NCI-H1694 (cell line): ENCODE data around the gene PTGES.
"Not testable (repeated sequence)": the region's sequence is repeated elsewhere in the genome, so short reads cannot be mapped to it uniquely, and the experiment has no call there.

Experiments
- DNase-seq: peaks from one replicate; lab custom pipeline; 2025; lab: John Stamatoyannopoulos, UW

The PTGES gene

DNA sequence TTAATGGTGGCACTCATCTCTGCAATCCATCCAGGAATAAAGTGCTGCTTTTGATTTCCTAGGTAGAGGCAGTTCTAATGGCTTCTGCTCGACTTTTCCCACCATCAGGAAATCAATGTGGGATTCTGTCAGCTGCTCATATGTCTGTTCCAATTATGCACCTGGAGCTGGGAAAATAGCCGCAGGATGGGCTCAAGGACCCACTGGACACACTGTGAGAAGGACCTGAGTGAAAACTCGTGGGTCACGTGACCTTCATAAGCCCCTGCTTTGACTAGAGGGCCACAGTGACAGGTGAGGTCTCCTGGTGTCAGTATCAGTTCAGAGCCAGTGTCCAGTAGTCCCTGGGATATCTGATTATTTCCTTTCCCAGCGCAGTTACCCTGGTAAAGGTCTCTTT is 17.9 kb upstream of the PTGES start:
- no peak for DNase-seq

- no peak for DNase-seq
Measured at GRCh38 chr9:129769669-129770068, 16.8 kb upstream of the PTGES start.

DNA sequence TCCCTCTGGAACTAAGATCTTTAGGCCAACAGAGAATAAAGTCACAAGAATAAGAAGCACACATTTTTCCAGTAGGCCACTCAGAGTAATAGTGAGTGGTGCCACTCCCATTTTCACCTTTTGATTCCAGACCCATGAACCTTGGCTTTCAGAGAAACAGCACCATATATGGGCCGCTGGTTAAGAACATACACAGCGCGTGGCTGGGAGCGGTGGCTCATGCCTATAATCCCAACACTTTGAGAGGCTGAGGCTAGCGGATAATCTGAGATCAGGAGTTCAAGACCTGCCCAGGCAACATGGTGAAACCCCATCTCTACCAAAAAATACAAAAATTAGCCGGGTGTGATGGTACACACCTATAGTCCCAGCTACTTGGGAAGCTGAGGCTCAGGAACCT is 15.6 kb upstream of the PTGES start:
- no peak for DNase-seq

DNA sequence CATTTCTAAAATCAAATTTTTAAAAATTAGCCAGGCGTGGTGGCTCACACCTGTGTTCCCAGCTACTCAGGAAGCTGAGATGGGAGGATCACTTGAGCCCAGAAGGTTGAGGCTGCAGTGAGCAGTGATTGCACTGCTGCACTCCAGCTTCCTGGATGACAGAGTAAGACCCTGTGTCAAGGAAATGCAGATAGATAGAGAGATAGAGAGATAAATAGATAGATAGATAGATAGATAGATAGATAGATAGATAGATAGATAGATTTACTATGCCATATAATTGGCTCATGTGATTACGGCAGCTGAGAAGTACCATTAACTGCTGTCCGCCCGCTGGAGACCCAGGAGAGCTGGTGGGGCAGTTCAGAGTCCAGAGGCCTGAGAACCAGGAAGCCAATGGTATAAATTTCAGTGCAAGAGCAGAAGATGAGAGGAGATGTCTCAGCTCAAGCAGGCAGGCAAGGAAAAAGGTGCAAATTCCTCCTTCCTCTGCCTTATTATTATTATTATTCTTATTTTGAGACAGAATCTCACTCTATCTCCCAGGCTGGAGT is 13.0 kb upstream of the PTGES start:
- no peak for DNase-seq

DNA sequence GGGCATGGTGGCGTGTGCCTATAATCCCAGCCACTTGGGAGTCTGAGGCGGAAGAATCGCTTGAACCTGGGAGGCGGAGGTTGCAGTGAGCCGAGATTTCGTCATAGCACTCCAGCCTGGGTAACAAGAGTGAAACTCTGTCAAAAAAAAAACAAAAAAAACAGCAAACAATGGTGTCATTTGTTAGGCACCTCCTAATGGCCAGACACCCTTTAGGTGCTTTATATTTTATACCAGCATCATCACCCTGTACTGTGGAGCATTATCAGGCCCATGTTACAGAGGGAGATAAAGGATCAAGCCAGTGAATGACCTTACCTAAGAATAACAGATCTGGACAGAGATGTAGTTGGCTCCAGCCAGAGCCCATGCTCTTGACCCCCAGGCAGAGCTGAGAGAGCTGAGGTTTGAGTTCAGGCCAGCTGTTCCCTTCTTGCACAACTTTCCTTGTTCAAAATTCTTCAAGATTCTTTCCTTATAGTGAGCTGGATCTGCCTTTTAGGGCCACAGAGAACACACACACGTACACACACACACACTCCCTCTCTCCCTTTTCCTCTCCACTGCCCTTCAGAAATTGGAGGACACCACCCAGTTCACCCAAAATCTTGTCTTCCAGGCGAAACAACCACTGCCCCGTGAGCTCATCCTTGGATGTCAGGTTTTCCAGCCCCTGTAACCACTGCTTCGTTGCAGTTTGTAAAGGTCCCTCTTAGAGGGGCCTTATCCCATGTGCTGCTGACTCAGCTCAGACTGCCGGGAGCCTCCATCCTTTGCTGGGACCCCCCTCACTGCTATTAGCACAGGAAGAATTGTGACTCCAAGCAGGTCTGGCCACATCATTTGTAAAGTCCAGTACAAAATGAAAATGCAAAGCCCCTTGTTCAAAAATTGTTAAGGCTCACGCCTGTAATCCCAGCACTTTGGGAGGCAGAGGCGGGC is 10.4 kb upstream of the PTGES start:
- no peak for DNase-seq

DNA sequence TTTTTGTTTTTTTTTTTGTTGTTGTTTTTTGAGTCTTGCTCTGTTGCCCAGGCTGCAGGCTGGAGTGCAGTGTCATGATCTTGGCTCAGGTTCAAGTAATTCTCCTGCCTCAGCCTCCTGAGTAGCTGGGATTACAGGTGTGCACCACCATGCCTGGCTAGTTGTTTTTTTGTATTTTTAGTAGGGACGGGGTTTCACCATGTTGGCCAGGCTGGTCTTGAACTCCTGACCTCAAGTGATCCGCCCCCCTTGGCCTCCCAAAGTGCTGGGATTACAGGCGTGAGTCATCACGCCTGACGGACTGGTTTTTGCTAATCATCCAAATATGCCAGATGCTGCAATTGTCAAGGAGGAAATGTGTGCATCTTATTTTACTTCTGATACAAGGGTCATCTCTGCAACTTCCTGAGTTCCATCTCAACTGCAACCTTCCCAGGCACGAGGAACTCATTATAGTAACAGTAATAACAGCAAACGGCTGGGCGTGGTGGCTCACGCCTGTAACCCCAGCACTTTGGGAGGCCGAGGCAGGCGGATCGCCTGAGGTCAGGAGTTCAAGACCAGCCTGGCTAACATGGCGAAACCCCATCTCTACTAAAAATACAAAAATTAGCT is 9.6 kb upstream of the PTGES start:
- not testable (repeated sequence) for DNase-seq

DNA sequence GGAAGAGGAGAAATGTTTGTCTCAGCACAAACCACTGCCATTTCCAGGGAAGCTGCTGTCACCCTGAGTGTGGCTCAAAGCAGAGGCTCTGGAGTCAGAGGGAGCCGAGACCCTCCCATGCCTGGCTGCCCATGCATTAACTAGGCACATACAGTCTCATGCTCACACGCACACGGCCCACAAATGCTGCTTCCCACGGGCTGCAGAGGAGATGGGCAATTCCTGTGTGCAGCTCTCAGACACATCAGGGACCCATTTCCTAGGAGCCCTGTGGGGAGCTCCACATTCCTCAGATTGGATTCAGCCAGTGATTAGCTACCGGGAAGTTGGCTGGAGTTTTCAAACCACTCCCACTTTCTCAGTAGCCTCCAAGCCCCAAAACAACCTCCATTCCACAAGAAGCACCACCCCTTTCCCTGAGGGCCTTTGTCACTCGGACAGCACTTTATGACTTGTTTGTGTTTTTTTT is 9.1 kb upstream of the PTGES start:
- no peak for DNase-seq

- DNase-seq: no peak
Measured at GRCh38 chr9:129761293-129761900, 8.6 kb upstream of the PTGES start.

GRCh38 chr9:129760784-129761183 is 7.9 kb upstream of the PTGES start:
- not testable (repeated sequence) for DNase-seq

DNA sequence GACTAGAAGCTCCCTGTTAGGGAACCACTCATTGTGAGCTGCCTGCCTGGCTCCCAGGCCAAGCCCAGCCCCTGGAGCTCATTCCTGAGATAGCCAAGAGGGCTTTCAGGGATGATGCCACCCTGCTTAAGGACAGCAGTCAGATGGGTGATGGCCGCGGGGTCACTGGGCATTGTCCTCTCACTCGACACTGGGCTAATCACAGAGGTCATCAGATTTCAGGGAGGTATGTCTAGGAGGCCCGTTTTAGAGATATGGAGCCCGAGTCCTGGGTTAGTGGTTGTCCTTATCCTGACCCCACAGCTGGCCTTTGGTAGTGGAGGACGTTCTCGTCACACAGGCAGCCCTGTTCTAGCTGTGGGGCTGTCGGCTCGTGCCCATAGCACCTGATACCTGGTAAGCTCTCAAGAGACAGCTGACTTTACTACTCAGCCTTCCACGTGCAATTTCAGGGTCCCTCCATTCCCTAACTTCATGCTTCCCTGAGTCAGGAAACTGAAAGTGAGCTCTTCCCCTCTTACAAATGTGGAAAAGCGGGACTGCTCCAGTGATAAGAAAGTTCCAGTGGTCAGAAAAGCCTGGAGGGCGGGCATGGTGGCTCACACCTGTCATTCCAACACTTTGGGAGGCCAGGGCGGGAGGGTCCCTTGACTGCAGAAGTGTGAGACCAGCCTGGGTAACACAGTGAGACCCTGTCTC is 7.1 kb upstream of the PTGES start:
- no peak for DNase-seq

DNA sequence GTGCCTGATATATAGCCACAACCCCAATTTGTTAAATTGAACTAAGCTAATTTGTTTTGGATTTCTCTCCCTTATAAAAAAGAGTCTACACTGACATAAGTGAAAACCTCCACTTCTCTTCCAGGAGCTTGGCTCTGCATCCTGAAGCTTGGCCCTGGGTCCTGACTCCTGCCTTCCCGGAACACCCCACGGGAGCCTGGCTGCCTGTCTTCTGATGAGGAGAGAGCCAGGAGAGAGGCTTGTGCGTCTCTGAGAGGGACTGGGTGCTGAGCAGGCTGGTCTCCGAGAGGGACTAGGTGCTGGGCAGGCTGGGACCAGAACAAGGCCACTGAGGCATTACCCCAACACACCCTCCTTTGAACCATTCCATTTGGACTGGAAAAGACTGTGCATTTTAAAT is 6.5 kb upstream of the PTGES start:
- no peak for DNase-seq

DNA sequence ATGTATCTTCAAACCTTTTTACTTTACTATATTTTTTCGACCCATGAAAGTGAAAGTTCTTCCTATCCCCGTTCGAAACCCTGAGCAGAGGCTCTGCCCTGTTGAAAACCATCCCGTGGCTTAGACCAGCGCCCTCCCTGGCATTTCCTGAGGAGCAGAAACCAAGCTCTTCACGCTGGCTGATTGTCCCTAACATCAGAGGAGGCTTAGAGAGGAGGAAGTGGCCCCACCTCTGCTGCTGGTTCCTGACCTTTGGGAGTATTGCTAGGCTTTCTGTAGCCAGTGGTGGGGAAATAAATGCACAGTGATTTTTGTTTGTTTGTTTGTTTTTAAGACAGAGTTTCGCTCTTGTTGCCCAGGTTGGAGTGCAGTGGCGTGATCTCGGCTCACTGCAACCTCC is 4.2 kb upstream of the PTGES start:
- no peak for DNase-seq

DNA sequence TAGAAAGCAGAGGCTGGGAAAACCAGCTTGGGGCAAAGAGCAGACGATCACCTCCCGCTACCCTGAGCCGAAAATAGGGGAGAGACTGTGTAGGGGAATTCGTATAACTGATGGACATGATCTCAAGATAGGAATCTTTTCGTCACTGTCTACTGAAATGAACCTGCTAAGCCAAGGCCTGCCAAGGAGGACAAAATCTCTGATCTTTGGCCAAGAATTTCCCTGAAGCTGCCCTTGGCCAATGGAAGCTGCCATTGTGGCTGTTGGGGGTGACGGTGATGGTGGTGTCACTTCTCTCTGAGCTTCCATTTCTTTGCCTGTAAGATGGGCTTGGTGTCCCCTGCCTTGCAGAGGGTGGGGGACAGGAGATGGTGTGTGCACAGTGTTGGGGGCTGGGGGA is 3.3 kb upstream of the PTGES start:
- no peak for DNase-seq

DNA sequence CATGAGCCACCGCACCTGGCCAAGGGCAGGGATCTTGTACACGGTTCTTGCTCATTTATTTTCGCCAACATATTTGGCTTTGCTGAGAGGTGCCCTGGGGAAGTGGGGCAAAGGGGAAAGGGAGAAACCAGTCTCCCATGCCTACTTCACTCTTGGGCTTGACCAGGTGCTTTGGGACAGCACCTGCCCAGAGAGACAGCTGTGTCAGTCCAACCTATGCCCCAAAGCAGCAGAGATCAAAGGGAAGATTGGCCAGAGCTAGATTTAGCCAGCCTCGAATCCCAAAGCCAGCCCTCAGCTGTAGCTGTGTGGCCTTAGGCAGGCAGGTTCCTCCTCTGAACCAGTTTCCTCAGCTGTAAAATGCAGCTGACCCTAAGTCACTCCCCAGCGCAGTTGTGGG is 2.3 kb upstream of the PTGES start:
- no peak for DNase-seq

- DNase-seq: no peak
Measured at GRCh38 chr9:129751841-129752801, 721 bp downstream of the PTGES start.

DNA sequence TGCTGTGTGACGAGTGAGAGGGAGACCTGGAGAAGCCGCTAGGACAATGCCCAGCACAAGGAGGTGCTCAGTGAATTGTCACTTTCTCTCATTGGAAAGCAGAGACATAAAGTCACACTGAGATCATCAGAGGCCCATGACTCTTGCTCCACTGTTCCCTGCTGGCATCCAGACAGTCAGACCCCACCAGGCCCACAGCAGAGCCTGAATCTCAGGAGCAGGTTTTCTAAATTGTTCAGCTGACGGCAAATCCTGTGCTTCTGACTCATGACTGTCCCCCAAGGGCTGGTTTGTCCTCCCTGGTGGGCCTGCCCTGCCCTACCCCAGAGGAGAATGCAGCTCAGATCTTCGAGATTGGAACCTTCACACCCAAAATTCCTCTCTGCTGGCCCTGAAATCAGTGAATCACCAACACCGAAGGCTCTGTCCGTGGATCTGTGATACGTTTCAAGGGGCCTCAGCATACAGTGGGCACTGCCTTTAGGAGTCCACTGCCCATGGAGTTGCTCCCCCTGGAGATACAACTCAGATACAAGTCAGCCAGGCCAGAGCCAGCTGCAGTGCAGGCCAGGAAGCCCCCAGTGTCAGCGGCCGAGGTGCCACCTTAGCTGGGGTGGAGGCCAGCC is 2.7 kb downstream of the PTGES start:
- DNase-seq: no peak

- no peak for DNase-seq
Measured at GRCh38 chr9:129749575-129749974, 3.3 kb downstream of the PTGES start.

GRCh38 chr9:129749052-129749451 is 3.8 kb downstream of the PTGES start:
- not testable (repeated sequence) for DNase-seq

- DNase-seq: no peak
Measured at GRCh38 chr9:129748249-129748648, 4.6 kb downstream of the PTGES start.

DNA sequence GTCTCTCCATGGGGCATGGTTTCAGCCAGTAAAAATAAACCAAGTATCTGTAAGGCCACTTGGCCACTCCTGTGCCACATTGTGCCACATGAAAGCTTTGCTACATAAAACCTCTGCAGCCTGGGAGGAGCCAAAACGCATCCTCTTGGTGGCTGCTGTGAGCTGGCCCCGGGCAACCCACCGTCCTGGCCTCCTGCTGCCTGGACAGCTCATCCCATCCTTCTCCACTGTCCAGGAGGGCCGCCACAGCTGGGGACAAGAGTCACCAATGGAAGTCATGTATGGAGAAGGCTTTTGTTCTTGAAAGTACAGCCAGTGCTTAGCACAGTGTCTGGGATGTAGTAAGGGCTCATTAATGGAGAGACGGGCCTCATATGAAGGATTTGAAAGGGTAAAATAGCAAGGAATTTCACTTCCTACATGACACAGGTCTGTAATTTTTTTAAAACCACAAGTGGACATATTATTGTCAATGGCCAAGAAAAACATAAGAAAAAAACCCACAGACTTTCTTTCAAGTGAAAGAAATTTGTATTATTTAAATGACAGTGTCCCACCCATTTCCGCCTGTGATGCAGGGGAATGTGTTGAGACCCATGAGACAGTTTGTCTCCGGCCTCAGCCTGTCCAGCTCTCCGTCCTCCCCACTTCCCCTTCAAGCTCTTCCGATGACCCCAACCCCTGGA is 6.6 kb downstream of the PTGES start:
- DNase-seq: no peak
